Transverse colon (tissue), 4 donors: Measurements from ENCODE around the gene SHISAL1. TPM values are rescaled to one million over a fixed set of nuclear protein-coding genes. Genes with fewer than 3 reads are reported as not detected.

Experiments used
- DNase-seq: peaks from one replicate; pipeline ENCODE4 v3.0.0-alpha.2; 2019
- H3K27ac ChIP-seq, 4 donors: fragments of 200-600 bp; sonication (generic); 2 replicates each; pipeline ENCODE4 v1.5.1; 2016 to 2018; ENCODE audit warnings: inconsistent platforms in 4 of 4
- H3K27me3 ChIP-seq: fragments of 200-600 bp; sonication (generic); 2 replicates; pipeline ENCODE4 v1.5.1; 2017; ENCODE audit warnings: inconsistent platforms
- H3K36me3 ChIP-seq, 4 donors: fragments of 200-600 bp; sonication (generic); 2 replicates each; pipeline ENCODE4 v1.5.1; 2017 to 2019; ENCODE audit warnings: inconsistent platforms in 4 of 4
- H3K4me1 ChIP-seq, 4 donors: fragments of 200-600 bp; sonication (generic); 2 replicates each; pipeline ENCODE4 v1.5.1; 2017 to 2020; ENCODE audit warnings: inconsistent platforms in 4 of 4
- H3K4me3 ChIP-seq, 4 donors: fragments of 200-600 bp; sonication (generic); 1 replicate in 1 of 4; 2 replicates in 3 of 4; pipeline versions ENCODE4 v1.5.1 to v1.6.1; 2017 to 2019; ENCODE audit warnings: inconsistent platforms in 4 of 4
- H3K9me3 ChIP-seq, 2 donors: fragments of 200-600 bp; sonication (generic); 2 replicates each; pipeline ENCODE4 v1.5.1; 2017 to 2019; ENCODE audit warnings: inconsistent platforms in 2 of 2
- CTCF ChIP-seq, 5 experiments: fragments of 200-600 bp in 3 of 5; fragments of 450-650 bp in 2 of 5; sonication (generic) in 3 of 5; IDR thresholded peaks; 1 replicate in 2 of 5; 2 replicates in 3 of 5; pipeline ENCODE4 v1.5.1; 2016 to 2017; ENCODE audit warnings: antibody characterized with exemption in 5 of 5, inconsistent platforms in 3 of 5, mild to moderate bottlenecking in 2 of 5, moderate library complexity in 1 of 5
- EP300 ChIP-seq: sonication (generic); formaldehyde crosslinking; IDR thresholded peaks from one replicate; pipeline ENCODE4 v1.6.1; 2017; ENCODE audit warnings: antibody characterized with exemption, low read depth
- POLR2A ChIP-seq: fragments of 450-650 bp; IDR thresholded peaks from one replicate; pipeline ENCODE4 v1.6.1; 2016; ENCODE audit warnings: antibody characterized with exemption, mild to moderate bottlenecking, moderate library complexity
- POLR2AphosphoS5 ChIP-seq, 3 donors: sonication (generic); formaldehyde crosslinking; IDR thresholded peaks; one replicate each; pipeline ENCODE4 v1.6.1; 2016; ENCODE audit warnings: antibody characterized with exemption in 3 of 3
- WGBS, 2 donors: methylation state at CpG; one replicate each; pipeline ENCODE4 v1.1.5; 2018; ENCODE audit warnings: low coverage in 1 of 2; 5-methylcytosine and 5-hydroxymethylcytosine counted together
- in situ Hi-C, 4 donors: fragments of 200-750 bp; cut with MboI; loops; one replicate each; pipeline versions ENCODE4 v1.15.0 to v1.15.1; 2017; ENCODE audit warnings: low sequenced_read_pairs in 3 of 4, low pct_ligation_motif_present in 1 of 4, low pct_unique_long_range_greater_than_20kb in 1 of 4
- intact Hi-C: fragments of 100-400 bp; cut with DNase I; formaldehyde crosslinking; loops from one replicate; pipeline ENCODE4 v1.15.1; 2023; ENCODE audit warnings: low total_unique reads
- total RNA-seq, 4 donors: library from RNA; depleted of rRNA; stranded (reverse); fragments of >200 nt; gene quantifications; one replicate each; pipeline ENCODE4 v1.1.0, GENCODE V29; 2016

SHISAL1 gene
- total RNA-seq, 4 donors from 2014 or later: 1.9 to 4.6 (median 3.2) TPM

- Histone ChIP-seq H3K36me3 (no peaks in the 10 kb centered on the region), H3K27me3 (peaks cover 3% of the 10 kb centered on the region), H3K4me1 (peaks cover 0 to 6% (median 2%) of the 10 kb centered on the region in 4 donors), H3K9me3 (no peaks in the 10 kb centered on the region), H3K4me3 (no peak overlapping the region), H3K27ac (no peak overlapping the region)
- in situ Hi-C loops: no loop called here
- intact Hi-C loops: no loop called here
- no peak for DNase-seq
- 96% methylated on average over 6 of the region's 6 CpGs; no CpG with 5 or more reads in 1 of the 2 donors for WGBS, 2 donors
- TF ChIP-seq POLR2A (no peak), POLR2AphosphoS5 (IDR thresholded peaks at IDR 0.05) (no peak), EP300 (no peak), CTCF (IDR thresholded peaks at IDR 0.05) (no peak)
These were observed 34.8 kb upstream of the SHISAL1 start for GRCh38 chr22:44347549-44347948.

GRCh38 chr22:44347080-44347479, 34.3 kb upstream of the SHISAL1 start:
- intact Hi-C loops (no loop called here), in situ Hi-C loops (no loop called here)
- Histone ChIP-seq H3K4me3 (no peak overlapping the region), H3K36me3 (no peaks in the 10 kb centered on the region), H3K27ac (no peak overlapping the region), H3K27me3 (no peaks in the 10 kb centered on the region), H3K9me3 (no peaks in the 10 kb centered on the region), H3K4me1 (peaks cover 0 to 7% (median 3%) of the 10 kb centered on the region in 4 donors)
- no peak for DNase-seq
- TF ChIP-seq EP300: no peak
- no peak for TF ChIP-seq CTCF (IDR thresholded peaks at IDR 0.05)
- TF ChIP-seq POLR2AphosphoS5 (IDR thresholded peaks at IDR 0.05): no peak
- no peak for TF ChIP-seq POLR2A
- 87% methylated on average over 10 of the region's 10 CpGs; no CpG with 5 or more reads in 1 of the 2 donors for WGBS, 2 donors

- intact Hi-C loops: no loop called here
- no peak overlapping the region for H3K27ac ChIP-seq
- H3K4me3 ChIP-seq: no peak overlapping the region
- H3K36me3 ChIP-seq: no peaks in the 10 kb centered on the region
- H3K9me3 ChIP-seq: no peaks in the 10 kb centered on the region
- in situ Hi-C loops: no loop called here
- no peak for DNase-seq
- peaks cover 0 to 7% (median 2%) of the 10 kb centered on the region in 4 donors for H3K4me1 ChIP-seq
- no peak for TF ChIP-seq CTCF (IDR thresholded peaks at IDR 0.05)
- TF ChIP-seq EP300: no peak
- TF ChIP-seq POLR2AphosphoS5 (IDR thresholded peaks at IDR 0.05): no peak
- no peak for TF ChIP-seq POLR2A
- WGBS, 2 donors: 87 to 88% methylated on average over 3 of the region's 3 CpGs
- no peaks in the 10 kb centered on the region for H3K27me3 ChIP-seq
These were observed 33.1 kb upstream of the SHISAL1 start for GRCh38 chr22:44345872-44346271.

GRCh38 chr22:44344407-44344806, 31.7 kb upstream of the SHISAL1 start:
- H3K4me3 ChIP-seq: no peak overlapping the region
- peaks cover 0 to 7% (median 2%) of the 10 kb centered on the region in 4 donors for H3K4me1 ChIP-seq
- intact Hi-C loops (no loop called here), in situ Hi-C loops (no loop called here)
- H3K27me3 ChIP-seq: no peaks in the 10 kb centered on the region
- no peak for DNase-seq
- WGBS, 2 donors: 79% methylated on average over 11 of the region's 11 CpGs; no CpG with 5 or more reads in 1 of the 2 donors
- no peak for TF ChIP-seq POLR2AphosphoS5 (IDR thresholded peaks at IDR 0.05)
- no peak for TF ChIP-seq EP300
- TF ChIP-seq POLR2A: no peak
- no peaks in the 10 kb centered on the region for H3K9me3 ChIP-seq
- no peak overlapping the region for H3K27ac ChIP-seq
- no peaks in the 10 kb centered on the region for H3K36me3 ChIP-seq

GRCh38 chr22:44342347-44342956, 29.7 kb upstream of the SHISAL1 start:
- Histone ChIP-seq H3K9me3 (no peaks in the 10 kb centered on the region), H3K4me3 (no peak overlapping the region), H3K4me1 (peaks cover 0 to 7% (median 4%) of the 10 kb centered on the region in 4 donors), H3K27ac (peak overlapping the region; percentile 56 to 86 (median 70)), H3K36me3 (no peaks in the 10 kb centered on the region), H3K27me3 (no peaks in the 10 kb centered on the region)
- 95% methylated on average over 5 of the region's 5 CpGs; no CpG with 5 or more reads in 1 of the 2 donors for WGBS, 2 donors
- in situ Hi-C loops (no loop called here), intact Hi-C loops (no loop called here)
- no peak for TF ChIP-seq CTCF (IDR thresholded peaks at IDR 0.05)
- no peak for TF ChIP-seq EP300
- TF ChIP-seq POLR2AphosphoS5 (IDR thresholded peaks at IDR 0.05): no peak
- TF ChIP-seq POLR2A: no peak
- no peak for DNase-seq
